Ishikawa (cell line): ENCODE measurements around the gene ANXA2R.

Experiments used
- CREB1 ChIP-seq: IDR thresholded peaks from 2 replicates; pipeline ENCODE4 v1.6.1; 2012; ENCODE audit warnings: low read depth
- EP300 ChIP-seq: IDR thresholded peaks from 2 replicates; pipeline ENCODE4 v1.6.1; 2012; ENCODE audit warnings: borderline replicate concordance
- TF ChIP-seq, protein P1 (sequence below): IDR thresholded peaks from 2 replicates; pipeline ENCODE4 v1.6.1; 2012; ENCODE audit warnings: low read depth, mild to moderate bottlenecking
- TF ChIP-seq, protein P2 (sequence below): IDR thresholded peaks from 2 replicates; pipeline ENCODE4 v1.6.1; 2012

DNA sequence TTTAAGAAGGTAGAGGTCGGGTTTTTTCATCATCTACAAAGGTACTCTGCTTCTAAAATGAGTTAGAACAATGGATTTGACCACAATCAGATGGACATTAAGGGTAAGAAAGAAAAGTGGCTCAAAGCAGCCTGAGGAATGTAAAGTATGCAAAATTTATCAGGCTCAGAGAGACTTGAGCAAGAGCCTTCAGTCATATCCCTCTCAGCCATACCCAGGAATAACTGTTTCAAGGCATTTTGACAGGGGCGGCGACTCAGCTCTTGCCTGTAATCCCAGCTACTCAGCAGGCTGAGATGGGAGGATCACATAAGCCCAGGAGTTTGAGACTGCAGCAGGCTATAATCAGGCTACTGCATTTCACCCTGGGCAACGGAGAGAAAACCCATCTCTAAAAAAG is 38.8 kb upstream of the ANXA2R start:
- TF ChIP-seq EP300 (no peak), CREB1 (no peak)
- TF ChIP-seq, protein P1, sequence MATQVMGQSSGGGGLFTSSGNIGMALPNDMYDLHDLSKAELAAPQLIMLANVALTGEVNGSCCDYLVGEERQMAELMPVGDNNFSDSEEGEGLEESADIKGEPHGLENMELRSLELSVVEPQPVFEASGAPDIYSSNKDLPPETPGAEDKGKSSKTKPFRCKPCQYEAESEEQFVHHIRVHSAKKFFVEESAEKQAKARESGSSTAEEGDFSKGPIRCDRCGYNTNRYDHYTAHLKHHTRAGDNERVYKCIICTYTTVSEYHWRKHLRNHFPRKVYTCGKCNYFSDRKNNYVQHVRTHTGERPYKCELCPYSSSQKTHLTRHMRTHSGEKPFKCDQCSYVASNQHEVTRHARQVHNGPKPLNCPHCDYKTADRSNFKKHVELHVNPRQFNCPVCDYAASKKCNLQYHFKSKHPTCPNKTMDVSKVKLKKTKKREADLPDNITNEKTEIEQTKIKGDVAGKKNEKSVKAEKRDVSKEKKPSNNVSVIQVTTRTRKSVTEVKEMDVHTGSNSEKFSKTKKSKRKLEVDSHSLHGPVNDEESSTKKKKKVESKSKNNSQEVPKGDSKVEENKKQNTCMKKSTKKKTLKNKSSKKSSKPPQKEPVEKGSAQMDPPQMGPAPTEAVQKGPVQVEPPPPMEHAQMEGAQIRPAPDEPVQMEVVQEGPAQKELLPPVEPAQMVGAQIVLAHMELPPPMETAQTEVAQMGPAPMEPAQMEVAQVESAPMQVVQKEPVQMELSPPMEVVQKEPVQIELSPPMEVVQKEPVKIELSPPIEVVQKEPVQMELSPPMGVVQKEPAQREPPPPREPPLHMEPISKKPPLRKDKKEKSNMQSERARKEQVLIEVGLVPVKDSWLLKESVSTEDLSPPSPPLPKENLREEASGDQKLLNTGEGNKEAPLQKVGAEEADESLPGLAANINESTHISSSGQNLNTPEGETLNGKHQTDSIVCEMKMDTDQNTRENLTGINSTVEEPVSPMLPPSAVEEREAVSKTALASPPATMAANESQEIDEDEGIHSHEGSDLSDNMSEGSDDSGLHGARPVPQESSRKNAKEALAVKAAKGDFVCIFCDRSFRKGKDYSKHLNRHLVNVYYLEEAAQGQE, result no peak
- TF ChIP-seq, protein P2, sequence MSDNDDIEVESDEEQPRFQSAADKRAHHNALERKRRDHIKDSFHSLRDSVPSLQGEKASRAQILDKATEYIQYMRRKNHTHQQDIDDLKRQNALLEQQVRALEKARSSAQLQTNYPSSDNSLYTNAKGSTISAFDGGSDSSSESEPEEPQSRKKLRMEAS, result no peak
